ENCODE results near the gene DENND6B.

- no peak for TF ChIP-seq PPARA (CRISPR knock-in tag; IDR thresholded peaks at IDR 0.05; ENCODE audit: borderline replicate concordance)
- TF ChIP-seq ZC3H10 (CRISPR knock-in tag; IDR thresholded peaks at IDR 0.05) = no peak
- no peak for TF ChIP-seq ZNF8 (CRISPR knock-in tag; IDR thresholded peaks at IDR 0.05)
- TF ChIP-seq GLIS3 (CRISPR knock-in tag; IDR thresholded peaks at IDR 0.05) = no peak
- TF ChIP-seq ZNF70 (CRISPR knock-in tag; IDR thresholded peaks at IDR 0.05) = no peak
- TF ChIP-seq ESRRG (CRISPR knock-in tag; IDR thresholded peaks at IDR 0.05) = no peak
- TF ChIP-seq ZFP3 (CRISPR knock-in tag; IDR thresholded peaks at IDR 0.05) = no peak
- no peak for TF ChIP-seq RARB (CRISPR knock-in tag; IDR thresholded peaks at IDR 0.05)
- no peak for TF ChIP-seq TSHZ2 (CRISPR knock-in tag; IDR thresholded peaks at IDR 0.05)
- TF ChIP-seq CREB5 (CRISPR knock-in tag; IDR thresholded peaks at IDR 0.05; ENCODE audit: low read depth) = no peak
- TF ChIP-seq, protein P1, sequence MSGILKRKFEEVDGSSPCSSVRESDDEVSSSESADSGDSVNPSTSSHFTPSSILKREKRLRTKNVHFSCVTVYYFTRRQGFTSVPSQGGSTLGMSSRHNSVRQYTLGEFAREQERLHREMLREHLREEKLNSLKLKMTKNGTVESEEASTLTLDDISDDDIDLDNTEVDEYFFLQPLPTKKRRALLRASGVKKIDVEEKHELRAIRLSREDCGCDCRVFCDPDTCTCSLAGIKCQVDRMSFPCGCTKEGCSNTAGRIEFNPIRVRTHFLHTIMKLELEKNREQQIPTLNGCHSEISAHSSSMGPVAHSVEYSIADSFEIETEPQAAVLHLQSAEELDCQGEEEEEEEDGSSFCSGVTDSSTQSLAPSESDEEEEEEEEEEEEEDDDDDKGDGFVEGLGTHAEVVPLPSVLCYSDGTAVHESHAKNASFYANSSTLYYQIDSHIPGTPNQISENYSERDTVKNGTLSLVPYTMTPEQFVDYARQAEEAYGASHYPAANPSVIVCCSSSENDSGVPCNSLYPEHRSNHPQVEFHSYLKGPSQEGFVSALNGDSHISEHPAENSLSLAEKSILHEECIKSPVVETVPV (CRISPR knock-in tag; IDR thresholded peaks at IDR 0.05) = no peak
- TF ChIP-seq SNAI2 (CRISPR knock-in tag; IDR thresholded peaks at IDR 0.05) = no peak
- TF ChIP-seq ARNTL (CRISPR knock-in tag; IDR thresholded peaks at IDR 0.05; ENCODE audit: borderline replicate concordance, low read depth) = no peak
- no peak for TF ChIP-seq CSDC2 (CRISPR knock-in tag; IDR thresholded peaks at IDR 0.05)
These were observed 33.8 kb upstream of the DENND6B start for GRCh38 chr22:50360578-50360977.
